Caco-2 (cell line): Measurements from ENCODE around the gene SMKR1. TPM values are rescaled to one million over a fixed set of nuclear protein-coding genes. Genes with fewer than 3 reads are reported as not detected.

Experiments
- BruUV-seq: library from RNA; stranded (reverse); fragments of 400-500 nt; replicated peaks from 2 replicates; lab custom pipeline; 2021; lab: Mats Ljungman, UMichigan
- CTCF ChIA-PET: fragments of 300-600 bp; sonication (Branson Sonifier 250); formaldehyde crosslinking; loops from one replicate; lab custom pipeline; 2022; ENCODE audit warnings: antibody characterized with exemption; lab: Charles Lee
- POLR2A ChIA-PET: fragments of 300-600 bp; sonication (Branson Sonifier 250); formaldehyde crosslinking; loops from one replicate; lab custom pipeline; 2022; ENCODE audit warnings: antibody characterized with exemption; lab: Charles Lee
- DNase-seq, 2 experiments: peaks; one replicate each; pipeline versions ENCODE4 v3.0.0 to v3.0.0-alpha.2; 2020 to 2022
- H3K27me3 ChIP-seq: replicated peaks from 2 replicates; pipeline ENCODE4 v1.6.0; 2011; ENCODE audit warnings: low read length; ENCODE audit not compliant: control insufficient read depth, insufficient read depth
- H3K36me3 ChIP-seq: 2 replicates; pipeline ENCODE4 v1.5.1; 2011; ENCODE audit warnings: low read length; ENCODE audit not compliant: control insufficient read depth, insufficient read depth
- H3K4me1 ChIP-seq: fragments of 250-450 bp; sonication (Bioruptor Pico); 2 replicates; pipeline ENCODE4 v1.5.1; 2020; ENCODE audit warnings: mild to moderate bottlenecking
- H3K4me3 ChIP-seq: 2 replicates; pipeline ENCODE4 v1.5.1; 2011; ENCODE audit warnings: low read depth, mild to moderate bottlenecking, control low read depth, low read length
- H3K9me3 ChIP-seq: fragments of 250-450 bp; sonication (Bioruptor Pico); 2 replicates; pipeline ENCODE4 v1.5.1; 2020; ENCODE audit warnings: mild to moderate bottlenecking, moderate library complexity
- H3K27ac Mint-ChIP-seq: one replicate; pipeline ENCODE4 v1.8.0; 2022; ENCODE audit warnings: mixed read lengths; ENCODE audit not compliant: unreplicated experiment
- H3K27me3 Mint-ChIP-seq: one replicate; pipeline ENCODE4 v1.8.0; 2022; ENCODE audit warnings: mixed read lengths; ENCODE audit not compliant: insufficient read depth, unreplicated experiment
- H3K36me3 Mint-ChIP-seq: one replicate; pipeline ENCODE4 v1.8.0; 2022; ENCODE audit warnings: mild to moderate bottlenecking, mixed read lengths; ENCODE audit not compliant: insufficient read depth, unreplicated experiment
- H3K4me1 Mint-ChIP-seq: one replicate; pipeline ENCODE4 v1.8.0; 2022; ENCODE audit warnings: low read depth, mixed read lengths; ENCODE audit not compliant: unreplicated experiment
- H3K4me3 Mint-ChIP-seq: one replicate; pipeline ENCODE4 v1.8.0; 2022; ENCODE audit warnings: mild to moderate bottlenecking, moderate library complexity, mixed read lengths; ENCODE audit not compliant: unreplicated experiment
- H3K9me3 Mint-ChIP-seq: one replicate; pipeline ENCODE4 v1.8.0; 2022; ENCODE audit warnings: mixed read lengths; ENCODE audit not compliant: unreplicated experiment
- CTCF ChIP-seq, 2 experiments: fragments of 200-600 bp in 1 of 2; IDR thresholded peaks; 1 replicate in 1 of 2; 2 replicates in 1 of 2; pipeline versions ENCODE4 v1.5.1 to v1.8.0; 2011 to 2022; ENCODE audit warnings: antibody characterized with exemption in 1 of 2, control low read depth in 1 of 2, inconsistent platforms in 1 of 2, low read depth in 1 of 2, low read length in 1 of 2, mild to moderate bottlenecking in 1 of 2, moderate library complexity in 1 of 2; ENCODE audit not compliant: insufficient read depth in 1 of 2, severe bottlenecking in 1 of 2, unreplicated experiment in 1 of 2
- intact Hi-C: fragments of 100-400 bp; cut with micrococcal nuclease; formaldehyde crosslinking; loops from one replicate; pipeline ENCODE4 v1.10.0; 2022; ENCODE audit not compliant: unreplicated experiment
- total RNA-seq: library from RNA; stranded (reverse); gene quantifications from 2 replicates; pipeline ENCODE4 v1.2.3, GENCODE V29; 2022

Gene SMKR1
- total RNA-seq, 1 experiment from 2014 or later: not detected

- no peaks in the 10 kb centered on the region for H3K27me3 ChIP-seq
- intact Hi-C loops: no loop called here
- Mint-ChIP-seq H3K4me3 (no peak overlapping the region), H3K4me1 (no peaks in the 10 kb centered on the region), H3K27me3 (no peaks in the 10 kb centered on the region), H3K36me3 (no peaks in the 10 kb centered on the region), H3K27ac (no peak overlapping the region), H3K9me3 (no peaks in the 10 kb centered on the region)
- ChIA-PET CTCF (no interaction called here), POLR2A (no interaction called here)
- BruUV-seq: no TSS peak
- H3K4me3 ChIP-seq: no peak overlapping the region
- TF ChIP-seq CTCF (IDR thresholded peaks at IDR 0.05; ENCODE audit: insufficient read depth in 1 of 2, low read depth in 1 of 2, low read length in 1 of 2, severe bottlenecking in 1 of 2, unreplicated experiment in 1 of 2): no peak
- no peaks in the 10 kb centered on the region for H3K9me3 ChIP-seq
- no peaks in the 10 kb centered on the region for H3K36me3 ChIP-seq
- no peak for DNase-seq
- 0 out of 2 replicates have a peak, but pooled peaks cover 6% of the 10 kb centered on the region for H3K4me1 ChIP-seq
Measured at GRCh38 chr7:129453510-129454248, 48.7 kb upstream of the SMKR1 start.

GRCh38 chr7:129454249-129454551 is 48.1 kb upstream of the SMKR1 start:
- DNase-seq: no peak
- BruUV-seq: no TSS peak
- no peaks in the 10 kb centered on the region for H3K27me3 ChIP-seq
- H3K4me1 ChIP-seq: 0 out of 2 replicates have a peak, but pooled peaks cover 6% of the 10 kb centered on the region
- ChIA-PET POLR2A (no interaction called here), CTCF (no interaction called here)
- Mint-ChIP-seq H3K36me3 (no peaks in the 10 kb centered on the region), H3K9me3 (no peaks in the 10 kb centered on the region), H3K4me1 (no peaks in the 10 kb centered on the region), H3K27ac (no peak overlapping the region), H3K4me3 (no peak overlapping the region), H3K27me3 (no peaks in the 10 kb centered on the region)
- intact Hi-C loops: no loop called here
- no peak for TF ChIP-seq CTCF (IDR thresholded peaks at IDR 0.05; ENCODE audit: insufficient read depth in 1 of 2, low read depth in 1 of 2, low read length in 1 of 2, severe bottlenecking in 1 of 2, unreplicated experiment in 1 of 2)
- H3K9me3 ChIP-seq: no peaks in the 10 kb centered on the region
- H3K36me3 ChIP-seq: no peaks in the 10 kb centered on the region
- H3K4me3 ChIP-seq: no peak overlapping the region

- POLR2A ChIA-PET: no interaction called here
- H3K36me3 ChIP-seq: no peaks in the 10 kb centered on the region; the same call in 1 of the 2 replicates
- CTCF ChIA-PET: no interaction called here
- no peaks in the 10 kb centered on the region for H3K27me3 Mint-ChIP-seq
- H3K4me3 Mint-ChIP-seq: no peak overlapping the region
- no peaks in the 10 kb centered on the region for H3K9me3 ChIP-seq
- H3K36me3 Mint-ChIP-seq: no peaks in the 10 kb centered on the region
- TF ChIP-seq CTCF (IDR thresholded peaks at IDR 0.05; ENCODE audit: insufficient read depth in 1 of 2, low read depth in 1 of 2, low read length in 1 of 2, severe bottlenecking in 1 of 2, unreplicated experiment in 1 of 2): no peak
- no peak overlapping the region for H3K27ac Mint-ChIP-seq
- no peaks in the 10 kb centered on the region for H3K4me1 Mint-ChIP-seq
- H3K27me3 ChIP-seq: no peaks in the 10 kb centered on the region
- no peaks in the 10 kb centered on the region for H3K9me3 Mint-ChIP-seq
- BruUV-seq: no TSS peak
- no peak for DNase-seq
- no peak overlapping the region for H3K4me3 ChIP-seq
- H3K4me1 ChIP-seq: 0 out of 2 replicates have a peak, but pooled peaks cover 6% of the 10 kb centered on the region
- intact Hi-C loops: no loop called here
Measured at GRCh38 chr7:129456421-129456820, 45.9 kb upstream of the SMKR1 start.
